GM12878 (cell line): Measurements from ENCODE around the gene PPHLN1. TPM values are rescaled to one million over a fixed set of nuclear protein-coding genes. Genes with fewer than 3 reads are reported as not detected.

Experiments used
- ATAC-seq: fragments of 200-7000 bp; cut with Tn5 transposase; 3 replicates; pipeline ENCODE4 v1.9.1; 2020; ENCODE audit warnings: mild to moderate bottlenecking, moderate library complexity
- BruUV-seq: library from RNA; stranded (reverse); fragments of 400-500 nt; replicated peaks from 2 replicates; lab custom pipeline; 2021; lab: Mats Ljungman, UMichigan
- CTCF ChIA-PET: fragments of 300-600 bp; sonication (Branson Sonifier 250); formaldehyde crosslinking; extraction: SDS; loops from one replicate; lab custom pipeline; 2021; ENCODE audit warnings: inconsistent platforms; lab: Yijun Ruan, JAX
- POLR2A ChIA-PET: fragments of 350-600 bp; formaldehyde crosslinking; extraction: SDS; loops from one replicate; lab custom pipeline; 2021; ENCODE audit warnings: inconsistent platforms; lab: Charles Lee
- RAD21 ChIA-PET: fragments of 300-600 bp; sonication (Branson Sonifier 250); formaldehyde crosslinking; loops from one replicate; lab custom pipeline; 2023; ENCODE audit warnings: antibody characterized with exemption; ENCODE audit not compliant: unreplicated experiment; lab: Charles Lee
- SMC1A ChIA-PET: fragments of 300-600 bp; sonication (Branson Sonifier 250); formaldehyde crosslinking; loops from one replicate; lab custom pipeline; 2023; ENCODE audit not compliant: unreplicated experiment, uncharacterized antibody; lab: Charles Lee
- DNase-seq: peaks from one replicate; pipeline ENCODE4 v3.0.0-alpha.2; 2011; ENCODE audit warnings: low read depth, low spot score
- FAIRE-seq: peaks from 3 replicates; lab custom pipeline; 2011; peaks lifted over from hg19 to GRCh38; lab: Jason Lieb, UNC
- H2AFZ ChIP-seq: 2 replicates; pipeline ENCODE4 v1.6.0; 2011; ENCODE audit warnings: low read depth, low read length, control low read depth; ENCODE audit not compliant: control insufficient read depth
- H3K27ac ChIP-seq: 2 replicates; pipeline ENCODE4 v1.5.1; 2011; ENCODE audit warnings: control low read depth; ENCODE audit not compliant: control insufficient read depth, insufficient read depth
- H3K27me3 ChIP-seq, 2 experiments: replicated peaks in 1 of 2; 2 replicates each; pipeline versions ENCODE4 v1.6.0 to v1.6.1; 2011; ENCODE audit warnings: low read length in 1 of 2; ENCODE audit not compliant: control insufficient read depth in 2 of 2, insufficient read depth in 2 of 2
- H3K36me3 ChIP-seq, 2 experiments: 2 replicates each; pipeline ENCODE4 v1.5.1; 2011; ENCODE audit warnings: low read length in 1 of 2; ENCODE audit not compliant: control insufficient read depth in 2 of 2, insufficient read depth in 2 of 2
- H3K4me1 ChIP-seq: 2 replicates; pipeline ENCODE4 v1.6.1; 2011; ENCODE audit warnings: mild to moderate bottlenecking, low read length, moderate library complexity, mixed read lengths; ENCODE audit not compliant: control insufficient read depth, insufficient read depth
- H3K4me2 ChIP-seq: 2 replicates; pipeline ENCODE4 v1.6.0; 2011; ENCODE audit warnings: control low read depth; ENCODE audit not compliant: control insufficient read depth, insufficient read depth
- H3K4me3 ChIP-seq: fragments of 200-600 bp; sonication (generic); 2 replicates; pipeline ENCODE4 v1.5.1; 2016
- H3K79me2 ChIP-seq: 2 replicates; pipeline ENCODE4 v1.6.0; 2011; ENCODE audit warnings: low read length; ENCODE audit not compliant: control insufficient read depth, insufficient read depth
- H3K9ac ChIP-seq: 2 replicates; pipeline ENCODE4 v1.8.0; 2011; ENCODE audit warnings: low read length, control low read depth, mixed read lengths; ENCODE audit not compliant: control insufficient read depth, insufficient read depth
- H3K9me3 ChIP-seq: replicated peaks from 3 replicates; pipeline ENCODE4 v1.5.1; 2011; ENCODE audit warnings: mild to moderate bottlenecking, low read length; ENCODE audit not compliant: control insufficient read depth, insufficient read depth
- H4K20me1 ChIP-seq: 2 replicates; pipeline ENCODE4 v1.6.0; 2011; ENCODE audit not compliant: control insufficient read depth, insufficient read depth
- CHD1 ChIP-seq: IDR thresholded peaks from 2 replicates; pipeline ENCODE4 v1.6.1; 2012; ENCODE audit warnings: low read depth, low read length, improper control_type of control experiment
- CTCF ChIP-seq, 3 experiments: IDR thresholded peaks in 2 of 3; conservative IDR thresholded peaks in 1 of 3; 2 replicates each; pipeline ENCODE4 v1.5.1; 2011; ENCODE audit warnings: low read depth in 3 of 3, low read length in 3 of 3, mild to moderate bottlenecking in 3 of 3, control low read depth in 2 of 3, moderate library complexity in 2 of 3, inconsistent platforms in 1 of 3, mixed read lengths in 1 of 3; ENCODE audit not compliant: control insufficient read depth in 2 of 3, insufficient read depth in 1 of 3; ENCODE audit errors: extremely low read depth in 1 of 3
- IRF4 ChIP-seq: IDR thresholded peaks from 2 replicates; pipeline ENCODE4 v1.6.1; 2011; ENCODE audit warnings: low read depth, low read length
- MXI1 ChIP-seq: fragments of 150-350 bp; IDR thresholded peaks from 2 replicates; pipeline ENCODE4 v1.6.1; 2011; ENCODE audit warnings: low read depth, mild to moderate bottlenecking, inconsistent platforms, low read length, improper control_type of control experiment
- NFYB ChIP-seq: IDR thresholded peaks from 2 replicates; pipeline ENCODE4 v1.6.1; 2011; ENCODE audit warnings: low read depth, mild to moderate bottlenecking, low read length, improper control_type of control experiment, moderate library complexity; ENCODE audit not compliant: insufficient read depth
- PAX8 ChIP-seq: fragments of 450-650 bp; IDR thresholded peaks from 2 replicates; pipeline ENCODE4 v1.6.1; 2017; ENCODE audit warnings: mild to moderate bottlenecking, moderate library complexity
- POU2F2 ChIP-seq: IDR thresholded peaks from 3 replicates; pipeline ENCODE4 v1.6.1; 2011; ENCODE audit warnings: low read depth, mild to moderate bottlenecking, low read length, borderline replicate concordance
- SREBF2 ChIP-seq: IDR thresholded peaks from 2 replicates; pipeline ENCODE4 v1.6.1; 2012; ENCODE audit warnings: mild to moderate bottlenecking, low read length
- STAT3 ChIP-seq: IDR thresholded peaks from 2 replicates; pipeline ENCODE4 v1.6.1; 2011; ENCODE audit warnings: low read depth, low read length, improper control_type of control experiment
- ZNF217 ChIP-seq: fragments of 450-650 bp; IDR thresholded peaks from 2 replicates; pipeline ENCODE4 v1.6.1; 2017; ENCODE audit warnings: antibody characterized with exemption, mild to moderate bottlenecking
- ZNF274 ChIP-seq: IDR thresholded peaks from one replicate; pipeline ENCODE4 v1.8.0; 2011; ENCODE audit not compliant: insufficient read length, insufficient read depth
- WGBS: methylation state at CpG from one replicate; pipeline ENCODE4 v1.1.6; 2016; ENCODE audit warnings: low lambda C conversion rate; ENCODE audit not compliant: insufficient replicate concordance, insufficient coverage; ENCODE audit errors: missing lambda C conversion rate; 5-methylcytosine and 5-hydroxymethylcytosine counted together
- in situ Hi-C: fragments of 300-500 bp; cut with MboI; formaldehyde crosslinking; loops from 9 replicates; pipeline ENCODE4 v1.14.3; 2018; ENCODE audit warnings: mixed read lengths
- intact Hi-C: fragments of 100-400 bp; cut with micrococcal nuclease; formaldehyde crosslinking; loops from one replicate; pipeline ENCODE4 v1.14.2; 2022; ENCODE audit not compliant: unreplicated experiment
- polyA plus RNA-seq, 11 experiments: library from polyadenylated mRNA; depleted of rRNA in 4 of 11; unstranded in 6 of 11; stranded (reverse) in 5 of 11; fragments of >200 nt; fragmentation: Nextera tagmentation in 4 of 11; fragmentation: Illumina TruSeq in 1 of 11; extraction: Ambion mirVana in 4 of 11; extraction: Trizol in 1 of 11; gene quantifications; 1 replicate in 1 of 11; 2 replicates in 10 of 11; pipeline versions ENCODE4 v1.2.1 to v1.2.3, GENCODE V29; 2011 to 2016; ENCODE audit warnings: inconsistent platforms in 2 of 11, missing spikeins in 2 of 11, low read depth in 1 of 11
- total RNA-seq, 4 experiments: library from RNA; depleted of rRNA in 3 of 4; stranded (reverse); fragments of >200 nt in 3 of 4; fragmentation: Illumina TruSeq in 1 of 4; extraction: Trizol in 1 of 4; gene quantifications; 2 replicates each; pipeline versions ENCODE4 v1.2.1 to v1.2.3, GENCODE V29; 2013 to 2021

The PPHLN1 gene
- total and polyA plus RNA-seq, 10 of the 15 experiments (the other 5 are each of a cell fraction or from before 2014, with no cell fraction given), result 73.6 to 117 (median 92.1) TPM

GRCh38 chr12:42315108-42315507, 10.9 kb upstream of the PPHLN1 start:
- H3K4me2 ChIP-seq, result no peak overlapping the region
- DNase-seq (no peak), ATAC-seq (no peak), FAIRE-seq (no peak)
- H3K4me3 ChIP-seq, result no peak overlapping the region
- in situ Hi-C loops, result no loop called here
- H3K36me3 ChIP-seq, result no peaks in the 10 kb centered on the region
- no peak for TF ChIP-seq STAT3
- TF ChIP-seq PAX8, result no peak
- no peak for TF ChIP-seq SREBF2
- TF ChIP-seq NFYB, result no peak
- no peak for TF ChIP-seq POU2F2
- no peak for TF ChIP-seq ZNF217
- TF ChIP-seq CHD1, result no peak
- TF ChIP-seq IRF4, result no peak
- TF ChIP-seq MXI1, result no peak
- TF ChIP-seq ZNF274, result no peak
- no peak for TF ChIP-seq CTCF (IDR thresholded peaks at IDR 0.05 in 2 of 3, conservative IDR thresholded peaks at IDR 0.05 in 1 of 3; ENCODE audit: control insufficient read depth in 2 of 3, extremely low read depth in 1 of 3, insufficient read depth in 1 of 3, low read depth in 3 of 3, low read length in 3 of 3)
- ChIA-PET POLR2A (interaction anchor here (0.7 kb wide), 1 partner anchor 51 kb away, joined by 3 read pairs; no protein-coding TSS in a partner anchor), RAD21 (no interaction called here), SMC1A (interaction anchor here (0.8 kb wide), 1 partner anchor 18 kb away, joined by 3 read pairs; no protein-coding TSS in a partner anchor), CTCF (interaction anchor here (1.2 kb wide), 1 partner anchor 17 kb away, joined by 7 read pairs; no protein-coding TSS in a partner anchor)
- 96% methylated on average over 2 of the region's 2 CpGs for WGBS
- no peak overlapping the region for H2AFZ ChIP-seq
- no peaks in the 10 kb centered on the region for H3K9me3 ChIP-seq
- H3K4me1 ChIP-seq, result no peaks in the 10 kb centered on the region
- H3K9ac ChIP-seq, result no peak overlapping the region
- no peaks in the 10 kb centered on the region for H3K79me2 ChIP-seq
- no peak overlapping the region for H3K27ac ChIP-seq
- H4K20me1 ChIP-seq, result no peaks in the 10 kb centered on the region
- intact Hi-C loops, result no loop called here
- H3K27me3 ChIP-seq, result no peaks in the 10 kb centered on the region
- BruUV-seq, result no TSS peak
